Placental epithelial cell (primary cell): Measurements from ENCODE around the gene SLC2A4RG. TPM values are rescaled to one million over a fixed set of nuclear protein-coding genes. Genes with fewer than 3 reads are reported as not detected.

ENCODE experiments used
- small RNA-seq: library from RNA; depleted of rRNA; stranded (forward); fragments of <200 nt; gene quantifications from one replicate; pipeline ENCODE3, GENCODE V24; 2012
- total RNA-seq: library from RNA; depleted of rRNA; stranded (reverse); fragments of >200 nt; gene quantifications from 2 replicates; pipeline ENCODE4 v1.2.3, GENCODE V29; 2012

The SLC2A4RG gene, protein sequence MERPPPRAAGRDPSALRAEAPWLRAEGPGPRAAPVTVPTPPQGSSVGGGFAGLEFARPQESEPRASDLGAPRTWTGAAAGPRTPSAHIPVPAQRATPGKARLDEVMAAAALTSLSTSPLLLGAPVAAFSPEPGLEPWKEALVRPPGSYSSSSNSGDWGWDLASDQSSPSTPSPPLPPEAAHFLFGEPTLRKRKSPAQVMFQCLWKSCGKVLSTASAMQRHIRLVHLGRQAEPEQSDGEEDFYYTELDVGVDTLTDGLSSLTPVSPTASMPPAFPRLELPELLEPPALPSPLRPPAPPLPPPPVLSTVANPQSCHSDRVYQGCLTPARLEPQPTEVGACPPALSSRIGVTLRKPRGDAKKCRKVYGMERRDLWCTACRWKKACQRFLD
- total RNA-seq, result 41.2 and 56.8 TPM in 2 replicates

DNA sequence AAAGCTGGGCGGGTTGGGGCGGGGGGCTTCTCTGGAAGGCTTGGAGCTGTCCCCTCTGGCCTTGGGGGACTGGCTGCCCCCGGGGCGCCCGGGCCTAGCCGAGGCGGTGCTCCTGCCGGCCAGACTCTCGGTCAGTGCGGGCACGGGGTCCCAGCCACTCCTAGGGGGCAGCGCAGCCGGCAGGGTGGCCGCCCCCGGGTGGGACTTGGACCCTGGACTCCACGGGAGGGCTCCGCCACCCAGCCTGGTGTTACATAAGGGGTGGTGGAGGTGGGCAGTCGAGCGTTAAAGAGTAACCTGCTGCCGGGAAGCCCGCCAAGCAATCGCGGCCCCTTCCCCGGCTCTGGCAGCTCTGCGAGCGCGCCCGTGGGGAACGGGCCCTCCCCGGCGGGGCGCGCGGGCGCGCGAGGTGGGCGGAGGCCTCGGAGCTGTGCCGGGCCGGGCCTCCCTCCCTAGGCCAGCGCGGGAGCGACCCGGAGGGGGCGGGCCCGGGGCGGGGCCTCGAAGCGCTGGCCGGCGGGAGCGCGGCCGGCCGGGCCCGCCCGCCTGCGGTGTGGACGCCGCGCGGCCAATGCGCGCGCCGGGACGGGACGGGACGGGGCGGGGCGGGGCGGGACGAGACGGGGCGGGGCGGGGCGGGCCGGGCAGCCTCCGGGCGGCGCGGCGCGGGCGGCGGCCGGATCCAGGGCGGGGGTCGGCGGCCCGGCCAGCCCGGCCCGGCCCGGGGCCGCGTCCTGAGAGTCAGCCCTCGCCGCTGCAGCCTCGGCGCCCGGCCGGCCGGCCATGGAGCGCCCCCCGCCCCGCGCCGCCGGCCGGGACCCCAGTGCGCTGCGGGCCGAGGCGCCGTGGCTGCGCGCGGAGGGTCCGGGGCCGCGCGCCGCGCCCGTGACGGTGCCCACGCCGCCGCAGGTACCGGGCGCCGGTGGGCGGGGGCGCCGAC lies at the start of gene SLC2A4RG:
TSS of gene SLC2A4RG (plus strand) at position 647 of the 940 bp plus-strand sequence. CDS start at position 784, 137 bp downstream.

DNA sequence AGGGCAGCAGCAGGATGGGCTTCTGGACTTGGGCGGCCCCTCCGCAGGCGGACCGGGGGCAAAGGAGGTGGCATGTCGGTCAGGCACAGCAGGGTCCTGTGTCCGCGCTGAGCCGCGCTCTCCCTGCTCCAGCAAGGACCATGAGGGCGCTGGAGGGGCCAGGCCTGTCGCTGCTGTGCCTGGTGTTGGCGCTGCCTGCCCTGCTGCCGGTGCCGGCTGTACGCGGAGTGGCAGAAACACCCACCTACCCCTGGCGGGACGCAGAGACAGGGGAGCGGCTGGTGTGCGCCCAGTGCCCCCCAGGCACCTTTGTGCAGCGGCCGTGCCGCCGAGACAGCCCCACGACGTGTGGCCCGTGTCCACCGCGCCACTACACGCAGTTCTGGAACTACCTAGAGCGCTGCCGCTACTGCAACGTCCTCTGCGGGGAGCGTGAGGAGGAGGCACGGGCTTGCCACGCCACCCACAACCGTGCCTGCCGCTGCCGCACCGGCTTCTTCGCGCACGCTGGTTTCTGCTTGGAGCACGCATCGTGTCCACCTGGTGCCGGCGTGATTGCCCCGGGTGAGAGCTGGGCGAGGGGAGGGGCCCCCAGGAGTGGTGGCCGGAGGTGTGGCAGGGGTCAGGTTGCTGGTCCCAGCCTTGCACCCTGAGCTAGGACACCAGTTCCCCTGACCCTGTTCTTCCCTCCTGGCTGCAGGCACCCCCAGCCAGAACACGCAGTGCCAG lies 42.8 kb upstream of the SLC2A4RG start, which contains the start of gene TNFRSF6B:
TSS of gene TNFRSF6B (plus strand) at position 25 of the 729 bp plus-strand sequence. CDS start at position 141, 116 bp downstream.

DNA sequence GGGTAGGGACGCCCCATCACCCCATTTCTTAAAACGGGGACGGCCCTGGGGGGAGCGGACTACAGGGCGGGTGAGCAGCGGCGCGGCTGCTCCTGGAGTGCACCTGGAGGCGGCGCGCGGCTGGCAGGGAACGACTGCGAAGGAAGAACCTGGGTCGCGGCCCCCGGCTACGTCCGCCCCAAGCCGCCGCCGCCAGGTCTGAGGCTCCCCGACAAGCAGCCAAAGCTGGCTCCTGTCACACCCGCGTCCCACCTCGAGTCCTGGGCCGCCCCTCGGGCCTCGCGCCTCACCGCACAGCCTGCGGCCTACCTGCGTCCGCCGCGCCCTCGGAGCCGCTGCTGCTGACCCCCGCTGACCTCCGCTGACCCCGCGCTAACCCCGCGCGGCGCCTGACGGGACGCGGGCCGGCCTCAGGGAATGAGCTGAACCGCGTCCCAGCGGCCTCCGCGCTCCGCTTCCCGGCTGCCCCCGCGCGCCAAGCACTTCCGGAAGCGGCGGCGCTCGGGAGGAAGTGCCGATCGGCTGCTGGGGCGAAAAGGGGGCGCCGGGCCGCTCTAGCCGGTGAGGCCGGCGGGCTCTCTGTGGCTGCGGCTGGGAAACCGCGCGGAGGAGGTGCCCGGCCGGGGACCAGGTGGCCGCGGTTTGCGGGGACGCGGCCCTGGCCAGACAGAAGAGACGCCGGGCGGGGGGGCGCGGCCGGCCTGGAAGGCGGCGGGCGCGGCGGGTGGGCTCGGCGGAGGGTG lies 31.8 kb upstream of the SLC2A4RG start, which contains the start of the genes ARFRP1 and ZGPAT:
TSS of gene ARFRP1 (minus strand) at position 419 of the 743 bp plus-strand sequence. CDS start 885 bp downstream, outside the sequence.
TSS of gene ZGPAT (plus strand) at position 482 of the 743 bp plus-strand sequence. CDS start 542 bp downstream, outside the sequence.

DNA sequence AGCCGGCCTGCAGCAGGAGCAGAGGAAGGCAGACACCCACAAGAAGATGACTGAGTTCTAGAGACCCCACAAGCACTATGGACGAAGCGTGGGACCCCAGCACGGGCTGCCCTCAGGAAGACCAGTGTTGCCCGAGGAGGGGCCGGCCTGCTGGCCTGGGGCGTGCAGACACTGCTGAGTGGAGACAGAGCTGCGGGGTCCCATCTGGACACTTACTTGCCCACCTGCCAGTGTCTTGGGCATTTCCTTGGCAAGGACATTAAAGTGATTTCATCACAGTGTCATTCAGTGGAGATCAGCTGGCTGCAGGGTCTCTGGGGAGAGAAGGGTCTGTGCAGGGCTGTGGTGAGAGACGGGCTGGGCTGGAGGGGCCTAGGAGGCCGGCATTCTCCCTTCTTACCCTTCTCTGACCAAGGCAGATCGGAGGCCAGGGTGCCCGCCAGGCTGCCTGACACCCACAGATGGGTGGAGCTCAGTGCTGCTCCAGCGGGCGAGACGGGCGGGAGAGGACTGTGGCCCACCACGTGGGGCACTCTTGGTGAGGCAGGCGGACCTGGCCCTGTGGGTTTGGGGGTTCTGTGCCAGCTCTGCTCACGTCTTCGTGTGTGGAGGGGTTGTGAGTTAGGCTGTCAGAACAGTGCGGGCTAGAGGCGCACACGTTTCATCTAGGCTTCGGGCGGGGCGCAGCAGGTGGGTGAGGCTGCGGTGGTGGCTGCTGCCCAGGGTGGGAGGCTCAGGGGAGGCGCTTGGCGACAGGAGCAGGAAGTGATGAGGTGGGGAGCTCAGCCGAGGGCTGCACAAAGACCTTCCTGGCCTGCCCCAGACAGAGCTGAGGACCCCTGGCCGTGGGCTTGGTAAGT lies 3.5 kb upstream of the SLC2A4RG start, which contains the start of gene LIME1:
TSS of gene LIME1 (plus strand) at position 806 of the 860 bp plus-strand sequence. CDS start 886 bp downstream, outside the sequence.

Small RNA genes lying within 50 kb of the gene (small RNA-seq; reads per million reads assigned to genes)
- gene LIME1 (not detected), gene TNFRSF6B (not detected)

Other genes with a start within 250 kb of the SLC2A4RG start
- gene EEF1A2, start 240.7 kb upstream of the SLC2A4RG start, total RNA-seq, result 1.8 and 11.0 TPM in 2 replicates
- 190 and 201 TPM in 2 replicates for gene PPDPF, start 219.0 kb upstream of the SLC2A4RG start, total RNA-seq
- gene PTK6, start 202.4 kb upstream of the SLC2A4RG start, total RNA-seq, result under 0.01 and 0.22 TPM in 2 replicates
- gene SRMS, start 192.0 kb upstream of the SLC2A4RG start, total RNA-seq, result not detected in 2 replicates
- 0.11 and 0.79 TPM in 2 replicates for gene FNDC11, start 185.6 kb upstream of the SLC2A4RG start, total RNA-seq
- gene HELZ2, start 165.5 kb upstream of the SLC2A4RG start, total RNA-seq, result 25.4 and 31.4 TPM in 2 replicates
- 8.2 and 11.8 TPM in 2 replicates for gene GMEB2, start 112.7 kb upstream of the SLC2A4RG start, total RNA-seq
- gene STMN3, start 86.4 kb upstream of the SLC2A4RG start, total RNA-seq, result 0.76 and 2.0 TPM in 2 replicates
- gene RTEL1, start 81.5 kb upstream of the SLC2A4RG start, total RNA-seq, result 11.8 and 17.5 TPM in 2 replicates
- 0.39 TPM in 1 of 2 replicates, not detected in the other for gene TNFRSF6B, start 43.1 kb upstream of the SLC2A4RG start, total RNA-seq
- gene ARFRP1, start 31.8 kb upstream of the SLC2A4RG start, total RNA-seq, result 18.1 and 22.4 TPM in 2 replicates
- 20.1 and 22.8 TPM in 2 replicates for gene ZGPAT, start 31.7 kb upstream of the SLC2A4RG start, total RNA-seq
- gene LIME1, start 3.1 kb upstream of the SLC2A4RG start, total RNA-seq, result 2.4 and 5.1 TPM in 2 replicates
- 1.6 and 1.8 TPM in 2 replicates for gene ZBTB46, start 91.5 kb downstream of the SLC2A4RG start, total RNA-seq
- not detected in 2 replicates for gene ABHD16B, start 121.7 kb downstream of the SLC2A4RG start, total RNA-seq
- 66.0 and 103 TPM in 2 replicates for gene TPD52L2, start 125.5 kb downstream of the SLC2A4RG start, total RNA-seq
- 34.5 and 56.6 TPM in 2 replicates for gene DNAJC5, start 155.3 kb downstream of the SLC2A4RG start, total RNA-seq
- gene UCKL1, start 216.6 kb downstream of the SLC2A4RG start, total RNA-seq, result 21.1 and 21.6 TPM in 2 replicates
- 15.3 and 15.6 TPM in 2 replicates for gene ZNF512B, start 230.2 kb downstream of the SLC2A4RG start, total RNA-seq
- gene SAMD10, start 239.9 kb downstream of the SLC2A4RG start, total RNA-seq, result 0.39 and 0.65 TPM in 2 replicates
- gene PRPF6, start 241.4 kb downstream of the SLC2A4RG start, total RNA-seq, result 47.6 and 61.6 TPM in 2 replicates